ENCODE measurements around the gene GSC.
"Not testable (repeated sequence)": the region's sequence is repeated elsewhere in the genome, so short reads cannot be mapped to it uniquely, and the experiment has no call there.

The GSC gene

DNA sequence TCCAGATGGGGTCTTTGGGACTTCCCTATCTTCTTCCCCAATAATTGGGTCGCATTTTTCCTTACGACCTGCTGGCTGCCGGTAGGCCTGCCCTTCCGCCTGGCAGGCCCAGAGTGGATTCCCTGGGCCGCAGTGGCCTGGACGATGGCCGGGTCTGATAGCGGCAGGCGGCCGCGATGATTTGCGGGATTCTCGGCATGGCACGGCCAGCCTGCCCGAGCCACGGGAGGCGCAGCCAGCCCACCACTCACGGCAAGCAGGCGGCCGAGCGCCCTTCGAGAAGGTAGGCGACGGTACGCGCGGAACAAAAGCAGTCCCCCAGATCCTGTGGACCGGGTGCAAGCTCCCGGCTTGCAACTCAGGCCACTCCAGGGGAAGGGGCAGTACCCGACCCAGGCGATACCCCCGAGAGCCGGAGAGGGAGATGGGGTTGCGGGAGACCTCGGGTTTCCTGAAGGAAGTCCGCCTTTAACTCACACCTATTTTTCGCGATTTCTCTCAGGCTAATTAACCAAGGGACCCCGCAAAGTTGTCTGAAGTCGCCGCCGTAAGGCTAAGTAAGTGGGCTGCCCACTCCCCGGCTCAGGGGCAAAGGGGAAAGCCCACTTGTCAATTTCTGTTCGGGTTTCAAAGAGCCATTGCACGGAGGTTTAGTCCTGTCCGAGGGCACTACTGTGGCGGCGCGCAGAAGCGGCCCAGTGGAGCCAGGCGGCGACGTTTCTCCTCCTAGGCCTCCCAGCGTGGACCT is 1.4 kb upstream of the GSC start:
- no peak for DNase-seq

DNA sequence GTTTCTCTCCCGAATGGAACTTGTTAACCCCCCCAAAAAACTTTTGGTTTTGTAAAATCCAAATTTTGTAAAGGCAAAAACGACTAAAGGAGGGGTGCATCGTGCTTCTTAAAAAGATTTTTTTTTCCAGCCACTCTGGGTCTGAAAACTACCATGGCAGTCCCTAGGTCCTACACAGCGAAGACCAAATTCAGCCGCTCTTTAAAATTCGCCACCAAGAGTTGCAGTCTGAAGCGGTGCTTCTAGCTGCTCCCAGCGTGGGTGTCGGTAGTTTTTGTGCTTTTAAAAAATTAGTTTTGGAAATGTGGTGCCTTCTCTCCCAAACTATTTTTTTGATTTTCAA is 873 bp upstream of the GSC start:
- no peak for DNase-seq

DNA sequence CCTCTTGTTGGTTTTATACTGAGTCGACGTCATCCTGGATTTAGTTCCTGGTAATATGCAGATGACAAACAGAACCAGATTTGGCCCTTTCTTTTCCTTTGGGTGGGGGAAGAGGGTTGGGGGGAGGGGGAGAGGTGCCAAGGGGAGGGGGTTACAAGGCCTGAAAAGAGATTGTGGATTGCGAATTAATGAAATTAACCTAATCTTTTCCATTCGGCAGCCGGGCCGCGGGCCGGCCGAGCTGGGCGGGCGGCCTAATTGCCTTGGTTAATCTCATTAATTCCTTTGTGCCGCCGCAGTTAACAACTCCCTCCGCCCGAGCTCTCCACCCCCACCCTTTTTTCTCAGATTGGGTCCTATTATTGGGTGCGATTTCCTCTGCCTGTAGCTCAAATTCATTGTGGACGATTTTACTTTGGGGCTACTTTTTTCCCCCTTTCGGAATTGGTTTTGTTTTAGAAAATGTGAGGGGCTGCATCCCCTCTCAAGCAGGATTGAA is 387 bp upstream of the GSC start:
- no peak for DNase-seq

DNA sequence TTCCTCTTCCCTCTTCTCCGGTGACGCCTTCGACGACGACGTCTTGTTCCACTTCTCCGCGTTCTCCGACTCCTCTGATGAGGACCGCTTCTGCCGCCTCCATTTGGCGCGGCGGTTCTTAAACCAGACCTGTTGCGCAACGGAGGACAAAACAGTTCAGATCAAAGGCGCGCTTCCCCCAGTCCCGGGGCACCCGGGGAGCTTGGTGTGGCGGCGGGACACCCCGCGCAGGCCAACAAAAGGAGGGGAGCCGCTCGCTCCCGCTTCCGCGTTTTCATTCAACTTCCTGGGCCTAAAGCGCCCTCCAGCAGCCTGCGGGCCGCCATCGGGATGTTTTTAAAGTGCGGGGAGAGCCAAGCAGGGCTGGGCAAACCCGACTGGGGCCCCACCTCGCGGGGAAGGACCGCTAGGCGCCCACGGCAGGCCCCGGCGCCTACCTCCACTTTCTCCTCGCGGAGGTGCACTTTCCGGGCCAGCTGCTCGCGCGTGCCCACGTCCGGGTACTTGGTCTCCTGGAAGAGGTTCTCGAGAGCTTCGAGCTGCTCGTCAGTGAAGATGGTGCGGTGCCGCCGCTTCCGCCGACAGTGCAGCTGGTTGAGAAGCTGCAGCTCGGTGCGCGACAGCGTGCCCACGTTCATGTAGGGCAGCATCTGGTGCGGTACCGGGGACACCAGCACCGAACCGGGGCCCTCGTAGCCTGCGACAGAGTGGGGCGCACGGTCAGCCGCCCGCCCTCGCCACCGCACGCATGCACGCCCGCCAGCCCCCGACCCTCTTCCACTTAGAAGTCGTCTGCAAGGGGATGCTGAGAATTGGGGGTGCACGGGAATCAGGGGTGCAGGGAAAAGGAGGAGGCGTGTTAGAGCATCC is 1.2 kb downstream of the GSC start:
- DNase-seq, result no peak

DNA sequence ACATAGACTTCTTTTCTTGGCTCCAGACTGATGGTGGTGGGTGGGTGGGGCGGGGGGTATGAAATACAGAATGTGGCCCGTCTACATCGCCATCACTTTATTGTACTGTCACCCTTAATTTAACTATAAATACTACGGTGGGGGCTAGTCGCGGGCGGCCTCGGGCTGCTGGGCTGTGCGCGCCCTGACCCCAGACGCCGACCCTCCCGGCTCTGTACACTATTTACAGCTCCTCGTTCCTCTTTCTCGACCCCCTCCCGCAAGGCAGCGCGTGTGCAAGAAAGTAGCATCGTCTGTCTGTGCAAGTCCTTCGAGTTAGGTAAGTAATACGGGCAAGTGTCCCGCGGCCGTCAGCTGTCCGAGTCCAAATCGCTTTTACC is 1.8 kb downstream of the GSC start:
- no peak for DNase-seq

DNA sequence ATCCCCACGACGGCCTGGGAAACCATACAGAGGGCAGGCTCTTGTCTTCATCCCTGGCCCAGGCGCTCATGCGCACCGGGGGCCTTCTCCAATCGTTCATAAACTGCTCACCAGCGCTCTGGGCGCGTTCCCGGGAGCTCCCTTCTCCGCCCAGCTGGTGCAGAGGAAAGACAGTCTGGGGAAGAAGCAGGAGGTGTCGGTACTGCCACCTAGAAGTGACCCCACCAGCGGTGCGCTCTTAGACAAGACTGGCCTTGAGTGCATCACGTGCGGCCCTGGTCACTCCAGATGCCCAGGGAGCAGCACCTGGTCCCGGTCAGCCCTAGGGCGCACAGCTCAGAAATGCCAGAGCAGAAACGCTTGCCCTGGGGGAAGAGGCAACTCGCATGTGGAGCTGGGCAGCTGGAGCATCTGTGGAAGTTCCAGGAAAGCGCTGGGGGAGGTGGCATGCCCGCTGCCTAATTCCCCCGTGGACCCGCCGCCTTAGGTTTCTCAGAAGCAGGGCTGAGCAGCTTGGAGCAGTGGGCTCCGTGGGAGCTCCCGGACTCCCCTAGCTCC is 2.5 kb downstream of the GSC start:
- DNase-seq, result no peak

DNA sequence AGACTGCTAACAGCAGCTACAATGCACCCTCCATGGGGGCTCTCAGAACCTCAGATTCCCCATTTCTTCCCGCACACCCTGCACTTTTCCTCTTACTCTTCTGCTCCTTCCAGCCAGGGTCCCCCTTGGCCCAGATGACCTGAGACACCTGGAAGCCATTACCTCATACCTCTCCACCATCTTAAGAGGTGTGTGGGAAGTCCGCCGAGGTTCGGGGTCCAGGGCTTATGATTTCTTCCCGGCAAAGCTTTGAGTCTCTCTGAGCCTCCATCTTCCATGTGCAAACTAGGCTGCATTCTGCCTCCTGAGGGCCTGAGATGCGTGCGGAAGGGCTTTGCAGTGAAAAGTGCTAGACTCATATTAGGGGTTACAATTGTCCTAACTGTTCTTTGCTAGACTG is 5.3 kb downstream of the GSC start:
- no peak for DNase-seq

DNA sequence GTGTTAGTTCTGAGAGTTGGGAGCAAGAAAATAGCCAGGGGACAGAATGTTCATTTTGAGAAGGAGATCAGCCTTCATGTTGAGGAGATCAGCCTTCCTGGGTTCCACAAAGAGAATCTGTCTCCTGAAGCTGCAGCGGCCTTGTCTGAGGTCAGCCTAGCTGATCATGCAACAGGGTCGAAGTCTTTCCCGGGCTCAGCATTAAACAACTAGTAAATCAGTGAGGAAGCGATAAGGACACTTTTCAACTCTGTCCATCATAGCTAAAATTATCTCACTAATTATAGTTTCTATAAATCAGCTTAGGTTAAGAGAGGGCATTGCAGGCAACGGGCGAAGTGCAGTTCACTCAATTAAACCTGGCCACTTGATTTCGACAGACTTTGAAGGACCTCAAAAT is 7.5 kb downstream of the GSC start:
- DNase-seq, result no peak

DNA sequence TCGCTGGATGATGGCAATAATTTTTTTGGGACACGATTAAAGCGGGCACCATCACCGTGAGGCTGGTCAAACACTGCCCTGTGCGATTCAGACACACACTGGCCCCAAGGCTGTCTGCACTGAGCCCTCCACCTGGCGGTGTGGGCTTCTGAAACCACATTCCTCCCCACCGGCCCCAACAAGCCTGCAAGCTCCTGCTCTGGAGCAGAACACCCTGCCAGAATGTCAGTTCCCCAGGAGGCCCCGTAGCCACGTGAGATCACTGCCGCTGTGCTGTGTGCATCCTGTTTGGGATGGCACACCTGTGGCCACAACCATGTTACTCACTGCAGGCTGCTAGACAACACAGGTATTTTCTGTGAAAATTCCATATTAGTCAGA is 7.9 kb downstream of the GSC start:
- DNase-seq, result no peak

DNA sequence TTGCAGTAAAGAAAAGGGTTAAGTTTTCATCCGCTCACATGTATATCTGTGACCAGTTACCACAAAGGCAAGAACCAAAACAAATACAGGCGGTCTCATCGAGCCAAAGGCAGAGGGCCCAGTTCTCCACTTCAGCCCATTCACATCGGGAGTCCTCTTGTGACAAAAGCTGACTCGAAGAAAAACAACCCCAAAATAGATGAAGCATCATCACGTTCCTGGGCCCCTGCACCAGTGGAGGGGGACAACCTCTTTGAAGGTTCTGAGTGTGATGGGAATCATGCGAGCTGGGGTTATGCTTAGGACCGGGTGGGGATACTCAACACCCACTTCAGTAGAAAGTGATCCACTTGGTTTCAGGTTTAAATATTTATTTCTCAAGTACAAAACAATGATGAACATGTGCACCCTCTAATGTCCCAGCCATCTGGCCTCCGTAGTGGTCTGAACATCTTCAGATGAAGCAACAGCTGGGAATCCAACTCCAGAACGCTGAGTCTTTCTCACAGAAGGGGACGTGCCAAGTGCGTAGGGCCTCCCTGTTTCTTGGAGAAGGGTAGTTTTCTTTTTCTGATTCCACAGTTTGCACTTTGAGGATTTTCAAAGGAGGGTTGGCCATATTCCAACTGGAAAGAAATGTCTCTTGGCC is 8.4 kb downstream of the GSC start:
- no peak for DNase-seq

DNA sequence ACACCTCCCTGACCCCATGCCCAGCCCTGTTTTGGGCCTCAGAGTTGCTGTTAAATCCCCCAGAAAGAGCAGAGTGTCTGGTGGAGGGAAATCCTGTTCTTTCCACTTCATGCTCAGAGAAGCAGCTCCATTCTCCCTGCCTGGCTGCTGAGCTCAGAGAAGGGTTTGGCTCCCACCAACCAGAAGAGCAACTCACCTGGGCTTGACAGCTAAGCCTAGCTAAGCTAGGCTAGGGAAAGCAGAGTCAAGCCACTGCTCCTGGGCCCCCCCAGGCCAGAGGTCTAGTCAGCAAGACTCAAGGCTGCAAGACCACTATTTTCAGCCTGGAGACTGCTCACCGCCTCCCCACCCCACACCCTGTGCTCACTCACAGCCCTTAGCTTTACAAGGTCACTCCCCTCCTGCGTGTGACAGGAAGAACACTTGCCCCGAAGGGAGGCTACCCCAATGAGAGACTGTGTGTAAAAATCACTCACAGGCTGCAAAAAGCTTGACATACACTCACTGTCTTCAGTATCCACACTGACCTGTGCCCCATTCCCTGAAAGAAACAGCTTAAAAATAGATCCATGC is 13.5 kb downstream of the GSC start:
- DNase-seq, result no peak

DNA sequence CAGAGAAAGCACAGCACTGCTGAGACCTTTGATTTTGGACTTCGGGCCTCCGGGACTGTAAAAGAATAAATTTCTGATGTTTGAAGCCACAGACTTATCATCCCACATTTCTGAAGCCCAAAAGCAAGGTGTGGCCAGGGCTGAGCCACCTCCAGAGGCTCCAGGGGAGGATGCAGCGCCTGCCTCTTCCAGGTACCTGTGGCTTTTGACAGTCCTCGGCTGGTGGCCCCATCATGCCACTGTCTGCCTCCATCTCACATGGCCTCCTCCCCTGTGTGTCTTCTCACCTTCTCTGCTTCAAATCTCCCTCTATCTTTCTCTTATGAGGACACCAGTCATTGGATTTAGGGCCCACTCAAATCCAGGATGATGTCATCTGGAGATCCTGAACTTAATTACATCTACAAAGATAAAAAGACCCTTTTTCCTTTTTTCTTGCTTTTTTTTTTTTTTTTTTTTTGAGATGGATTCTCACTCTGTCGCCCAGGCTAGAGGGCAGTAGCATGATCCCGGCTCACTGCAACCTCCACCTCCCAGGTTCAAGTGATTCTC is 15.4 kb downstream of the GSC start:
- no peak for DNase-seq

DNA sequence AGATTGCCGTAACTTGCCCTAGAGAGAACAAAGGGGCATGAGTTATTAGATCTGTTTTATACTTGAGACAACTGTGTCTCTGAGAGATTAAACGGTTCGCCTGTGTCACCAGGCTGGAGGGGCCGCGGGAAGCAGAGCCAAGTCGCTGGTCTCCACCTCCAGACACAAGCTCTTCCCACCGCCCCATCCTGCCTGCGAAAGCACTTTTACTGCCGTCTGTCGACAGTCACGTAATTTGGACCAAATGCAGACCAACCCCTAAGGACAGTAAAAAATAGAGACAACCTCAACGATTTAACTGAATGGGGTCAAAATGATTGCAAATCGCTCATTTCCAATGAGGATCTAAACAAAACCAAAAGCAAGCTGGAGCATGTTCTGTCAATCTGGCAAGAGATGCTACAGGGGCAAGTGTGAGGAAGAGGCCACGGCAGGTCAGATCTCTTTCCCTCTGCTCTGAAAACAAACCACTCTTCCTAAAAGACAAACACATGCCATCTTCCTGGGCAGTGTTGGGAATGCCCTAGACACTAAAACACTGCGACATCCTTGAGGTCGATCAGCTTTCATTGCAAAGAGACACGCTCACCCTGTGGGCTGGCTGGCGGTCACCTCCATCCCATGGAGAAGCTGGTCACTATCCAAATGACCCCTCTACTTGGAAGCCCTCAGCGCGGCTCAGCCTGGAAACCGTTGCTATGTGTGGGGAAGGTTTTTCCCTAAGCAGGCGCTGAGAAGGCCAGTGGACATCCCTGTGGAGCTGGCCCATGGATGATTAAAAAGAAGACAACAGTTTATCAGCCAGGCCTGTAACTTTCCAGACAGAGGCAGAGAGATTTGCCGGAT is 17.1 kb downstream of the GSC start:
- DNase-seq, result no peak

DNA sequence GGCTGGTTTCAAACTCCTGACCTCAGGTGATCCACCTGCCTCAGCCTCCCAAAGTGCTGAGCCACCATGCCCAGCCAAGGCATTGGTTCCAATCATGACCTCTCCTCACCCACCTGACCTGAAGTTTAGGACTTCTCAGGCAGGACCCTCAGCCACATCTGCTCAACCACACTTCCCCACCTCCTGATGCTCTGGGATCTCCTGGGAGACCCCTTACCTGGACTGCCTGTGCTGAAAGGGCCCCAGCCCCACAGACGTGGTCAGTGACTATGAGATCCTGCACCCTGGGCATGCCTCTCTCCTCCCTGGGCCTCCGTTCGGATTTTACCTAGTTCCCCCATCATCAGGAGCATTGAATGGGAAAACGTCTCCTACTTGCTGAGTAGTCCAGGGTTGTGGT is 18.0 kb downstream of the GSC start:
- DNase-seq, result no peak

DNA sequence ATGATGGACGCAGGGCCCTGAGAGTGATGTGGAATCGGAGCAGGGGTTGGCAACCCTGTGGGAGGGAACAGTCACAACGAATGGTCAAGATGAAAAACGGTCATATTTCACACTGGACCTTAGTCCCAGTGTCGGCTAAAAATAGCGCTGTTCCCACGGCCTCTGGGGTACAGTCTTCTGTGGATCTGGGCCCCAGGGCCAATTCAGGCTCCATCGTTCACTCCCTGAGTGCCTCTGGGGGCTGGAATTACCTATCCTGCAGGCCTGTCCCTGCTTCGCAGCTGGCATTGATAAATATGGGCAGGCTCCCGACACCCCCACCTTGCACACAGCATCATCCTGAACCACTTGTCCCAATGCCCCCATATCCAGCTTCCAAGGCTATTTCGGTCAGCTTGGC is 18.6 kb downstream of the GSC start:
- no peak for DNase-seq

DNA sequence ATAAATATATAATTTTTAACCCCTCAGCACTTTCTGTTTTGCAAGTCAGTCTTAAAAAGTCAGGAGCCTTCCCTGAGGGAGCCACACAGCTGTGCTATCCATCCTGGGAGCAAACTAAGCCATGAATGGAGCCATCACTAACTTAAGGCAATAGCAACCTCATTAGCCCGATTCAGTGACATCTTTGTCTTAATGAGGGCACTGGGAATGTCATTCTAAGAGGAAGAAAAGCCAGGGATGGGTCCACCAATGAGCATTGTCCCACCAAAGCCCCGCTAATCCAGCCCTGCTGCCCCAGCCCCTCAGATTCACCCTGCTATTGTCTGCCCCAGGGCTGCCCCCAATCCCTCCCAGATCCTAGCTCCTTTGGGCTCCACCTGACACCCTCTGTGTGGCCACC is 19.5 kb downstream of the GSC start:
- DNase-seq, result no peak

DNA sequence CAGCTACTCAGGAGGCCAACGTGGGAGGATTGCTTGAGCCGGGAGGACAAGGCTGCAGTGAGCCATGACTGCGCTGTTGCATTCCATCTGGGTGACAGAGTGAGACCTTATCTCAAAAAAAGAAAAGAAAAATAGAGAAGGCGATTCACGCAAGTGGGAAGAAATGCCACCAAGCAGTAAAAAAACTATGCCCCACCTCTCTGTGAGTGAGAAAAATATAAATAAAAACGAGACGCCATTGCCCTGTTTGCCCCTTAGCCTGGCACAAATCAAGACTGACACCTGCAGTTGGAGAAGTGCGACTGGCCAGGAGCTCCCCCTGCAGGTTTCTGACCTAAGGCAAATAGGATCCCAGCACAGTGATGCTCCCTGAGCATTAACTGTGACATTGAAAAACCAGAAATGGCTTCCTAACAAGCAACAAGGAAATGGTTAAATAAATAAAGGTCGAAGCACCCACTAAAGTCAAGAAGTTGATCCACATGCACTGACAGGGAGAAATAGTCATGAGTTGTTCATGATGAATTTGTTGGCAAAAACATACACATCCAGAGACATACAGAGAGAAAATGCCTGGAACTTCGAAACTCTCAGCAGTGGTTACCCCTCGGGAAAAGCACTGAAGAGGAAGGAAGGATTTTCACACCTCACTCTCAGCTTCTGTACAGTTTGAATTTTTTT is 21.1 kb downstream of the GSC start:
- DNase-seq, result peak; percentile 80

DNA sequence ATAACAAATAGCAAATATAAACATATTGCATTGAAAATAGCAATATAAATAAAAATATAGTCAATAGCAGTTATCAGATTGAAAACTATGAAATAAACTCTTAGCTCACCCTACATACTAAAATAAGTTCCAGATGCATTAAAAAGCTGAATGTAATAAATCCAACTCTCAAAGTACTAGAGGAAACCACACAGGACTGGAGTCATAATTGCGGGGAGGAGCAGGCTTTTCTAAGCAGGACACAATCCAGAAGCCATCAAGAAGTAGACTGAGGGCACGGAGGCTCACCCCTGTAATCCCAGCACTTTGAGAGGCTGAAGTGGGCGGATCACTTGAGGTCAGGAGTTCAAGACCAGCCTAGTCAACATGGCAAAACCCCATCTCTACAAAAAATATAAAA is 22.2 kb downstream of the GSC start:
- no peak for DNase-seq

DNA sequence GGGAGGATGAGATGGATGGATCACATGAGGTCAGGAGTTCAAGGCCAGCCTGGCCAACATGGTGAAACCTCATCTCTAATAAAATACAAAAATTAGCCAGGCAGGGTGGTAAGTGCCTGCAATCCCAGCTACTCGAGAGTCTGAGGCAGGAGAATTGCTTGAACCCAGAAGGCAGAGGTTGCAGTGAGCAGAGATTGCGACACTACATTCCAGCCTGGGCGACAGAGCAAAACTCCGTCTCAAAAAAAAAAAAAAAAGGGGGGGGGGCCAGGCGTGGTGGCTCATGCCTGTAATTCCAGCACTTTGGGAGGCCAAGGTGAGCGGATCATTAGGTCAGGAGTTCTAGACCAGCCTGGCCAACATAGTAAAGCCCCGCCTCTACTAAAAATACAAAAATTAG is 22.8 kb downstream of the GSC start:
- not testable (repeated sequence) for DNase-seq

DNA sequence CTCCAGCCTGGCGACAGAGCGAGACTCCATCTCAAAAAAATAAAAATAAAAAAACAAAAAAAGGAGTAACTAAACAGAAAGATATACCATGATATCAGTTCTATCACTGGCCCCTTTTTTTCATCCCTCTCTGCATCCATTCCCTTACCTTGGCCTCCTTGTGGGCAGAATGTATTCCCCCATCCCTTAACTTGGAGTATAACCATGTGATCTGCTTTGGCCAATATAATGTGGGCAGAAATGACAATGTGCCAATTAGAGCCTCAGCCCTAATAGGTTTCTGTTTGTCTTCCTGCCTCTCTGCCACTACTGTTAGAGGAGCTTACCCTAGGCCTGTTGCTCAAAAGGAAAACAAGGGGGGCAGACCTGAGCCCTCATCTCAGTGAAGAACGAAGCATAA is 23.8 kb downstream of the GSC start:
- no peak for DNase-seq

DNA sequence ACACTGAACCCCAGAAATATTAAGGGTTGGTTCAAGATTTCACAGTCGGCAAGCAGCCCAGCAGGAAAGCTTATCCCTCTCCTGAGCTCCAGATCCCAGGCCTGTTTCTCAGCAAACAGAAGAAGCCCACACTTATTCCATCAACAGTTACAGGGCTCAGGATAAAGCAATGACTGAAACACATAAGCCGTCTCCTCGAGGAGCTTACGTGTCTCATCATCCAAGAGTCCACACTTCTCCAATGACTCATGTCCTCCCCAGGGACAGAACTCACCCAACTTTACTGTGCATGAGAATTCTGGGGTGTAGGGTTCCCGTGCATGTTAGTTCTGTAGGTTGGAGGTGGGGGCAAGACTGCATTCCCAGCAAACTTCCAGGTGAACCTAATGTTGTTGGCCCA is 31.2 kb downstream of the GSC start:
- no peak for DNase-seq
